ENCODE measurements around the gene CIITA.

DNA sequence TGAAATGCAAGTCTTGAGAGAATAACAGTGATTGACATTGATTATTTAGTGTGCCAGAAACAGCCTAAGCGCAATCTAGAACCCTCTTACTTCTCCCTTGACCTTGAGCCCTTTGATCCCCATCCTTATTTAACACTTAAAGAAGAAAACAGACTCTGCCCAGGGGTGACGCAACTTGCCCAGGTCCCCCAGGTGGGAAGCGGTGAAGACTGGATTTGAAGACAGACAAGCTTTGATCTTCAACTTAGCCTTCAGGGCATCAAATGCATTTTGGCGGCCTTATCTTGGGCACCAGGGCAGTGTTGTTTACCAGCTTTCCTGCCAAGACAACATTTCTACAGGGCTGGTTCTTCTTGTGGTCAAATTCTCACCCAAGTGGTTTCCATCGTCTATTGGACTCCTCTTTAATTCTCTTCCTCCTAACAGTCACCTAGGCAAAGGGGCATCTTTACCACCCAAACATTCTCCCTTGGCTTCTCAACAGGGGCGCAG lies 8.9 kb upstream of the CIITA start:
- TF ChIP-seq, protein P1, sequence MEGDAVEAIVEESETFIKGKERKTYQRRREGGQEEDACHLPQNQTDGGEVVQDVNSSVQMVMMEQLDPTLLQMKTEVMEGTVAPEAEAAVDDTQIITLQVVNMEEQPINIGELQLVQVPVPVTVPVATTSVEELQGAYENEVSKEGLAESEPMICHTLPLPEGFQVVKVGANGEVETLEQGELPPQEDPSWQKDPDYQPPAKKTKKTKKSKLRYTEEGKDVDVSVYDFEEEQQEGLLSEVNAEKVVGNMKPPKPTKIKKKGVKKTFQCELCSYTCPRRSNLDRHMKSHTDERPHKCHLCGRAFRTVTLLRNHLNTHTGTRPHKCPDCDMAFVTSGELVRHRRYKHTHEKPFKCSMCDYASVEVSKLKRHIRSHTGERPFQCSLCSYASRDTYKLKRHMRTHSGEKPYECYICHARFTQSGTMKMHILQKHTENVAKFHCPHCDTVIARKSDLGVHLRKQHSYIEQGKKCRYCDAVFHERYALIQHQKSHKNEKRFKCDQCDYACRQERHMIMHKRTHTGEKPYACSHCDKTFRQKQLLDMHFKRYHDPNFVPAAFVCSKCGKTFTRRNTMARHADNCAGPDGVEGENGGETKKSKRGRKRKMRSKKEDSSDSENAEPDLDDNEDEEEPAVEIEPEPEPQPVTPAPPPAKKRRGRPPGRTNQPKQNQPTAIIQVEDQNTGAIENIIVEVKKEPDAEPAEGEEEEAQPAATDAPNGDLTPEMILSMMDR (IDR thresholded peaks at IDR 0.05), result no peak
- no peak for TF ChIP-seq POLR2A (IDR thresholded peaks at IDR 0.05)
- TF ChIP-seq POLR2AphosphoS5 (IDR thresholded peaks at IDR 0.05), result no peak
